ENCODE measurements around the gene PRKD3.

PRKD3 gene

GRCh38 chr2:37282746-37283145, 41.9 kb downstream of the PRKD3 start:
- in situ Hi-C loops (cut with MboI; ENCODE audit: low sequenced_read_pairs, unreplicated experiment), result no loop called here
- DNase-seq (ENCODE audit: low spot score), result no peak
- TF ChIP-seq CTCF (IDR thresholded peaks at IDR 0.05; ENCODE audit: borderline replicate concordance, control extremely low read depth, extremely low read depth, insufficient read depth, missing control alignments), result no peak

GRCh38 chr2:37281916-37282315, 42.7 kb downstream of the PRKD3 start:
- in situ Hi-C loops (cut with MboI; ENCODE audit: low sequenced_read_pairs, unreplicated experiment), result no loop called here
- DNase-seq (ENCODE audit: low spot score), result no peak
- no peak for TF ChIP-seq CTCF (IDR thresholded peaks at IDR 0.05; ENCODE audit: borderline replicate concordance, control extremely low read depth, extremely low read depth, insufficient read depth, missing control alignments)

DNA sequence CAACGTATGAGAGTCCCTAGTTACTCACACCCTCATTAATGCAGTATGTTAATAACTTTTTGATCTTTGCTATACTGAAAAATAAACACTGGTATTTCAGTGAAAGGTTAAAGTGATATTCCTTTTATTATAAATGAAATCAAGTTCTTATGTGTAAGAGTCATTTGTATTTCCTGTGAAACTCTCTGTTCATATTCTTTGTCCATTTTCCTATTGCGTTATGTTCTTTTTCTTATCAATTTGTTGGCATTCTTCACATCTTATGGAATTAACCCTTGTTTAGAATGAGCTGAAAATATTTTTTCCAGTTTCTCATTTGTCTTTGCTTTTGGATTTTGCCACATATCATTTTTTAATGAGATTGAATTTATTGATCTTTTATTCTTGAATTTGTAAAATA, 48.3 kb downstream of the PRKD3 start:
- DNase-seq (ENCODE audit: low spot score), result no peak
- in situ Hi-C loops (cut with MboI; ENCODE audit: low sequenced_read_pairs, unreplicated experiment), result no loop called here
- TF ChIP-seq CTCF (IDR thresholded peaks at IDR 0.05; ENCODE audit: borderline replicate concordance, control extremely low read depth, extremely low read depth, insufficient read depth, missing control alignments), result no peak

All from GM13976 (cell line).